Measurements from ENCODE around the gene DDX55. TPM values are rescaled to one million over a fixed set of nuclear protein-coding genes. Genes with fewer than 3 reads are reported as not detected.

The DDX55 gene
- total and polyA plus RNA-seq, 2 of the 13 experiments (the other 11 are each of a cell fraction or from before 2014, with no cell fraction given): 22.2 to 37.0 TPM

GRCh38 chr12:123654129-123654701, 52.3 kb downstream of the DDX55 start:
- CTCF ChIA-PET (ENCODE audit: low intra/inter-chr PET ratio, low total read pairs): no interaction called here
- POLR2A ChIA-PET: no interaction called here
- ATAC-seq (no peak), FAIRE-seq (no peak), DNase-seq (ENCODE audit: low spot score) (no peak)
- Histone ChIP-seq H3K4me3 (replicated peaks in 1 of 3; ENCODE audit: insufficient read depth in 1 of 3, low read depth in 2 of 3, low read length in 3 of 3) (no peak overlapping the region), H3K4me2 (ENCODE audit: low read depth, low read length) (no peak overlapping the region), H3K4me1 (ENCODE audit: insufficient read depth, low read length) (no peaks in the 10 kb centered on the region), H3K36me3 (replicated peaks in 1 of 2; ENCODE audit: control insufficient read depth in 1 of 2, insufficient read depth in 2 of 2, low read length in 2 of 2) (peaks cover 8 to 64% of the 10 kb centered on the region in 2 experiments), H3K9ac (ENCODE audit: insufficient read depth, low read depth, low read length) (no peak overlapping the region), H3K27me3 (ENCODE audit: control insufficient read depth in 1 of 2, insufficient read depth in 2 of 2, low read length in 2 of 2) (no peaks in the 10 kb centered on the region), H3K9me3 (ENCODE audit: low read length) (no peaks in the 10 kb centered on the region), H3K79me2 (ENCODE audit: insufficient read depth, low read length) (no peaks in the 10 kb centered on the region), H2AFZ (ENCODE audit: low read length) (no peak overlapping the region), H4K20me1 (ENCODE audit: insufficient read depth, low read length) (no peaks in the 10 kb centered on the region), H3K27ac (ENCODE audit: extremely low read length, insufficient read depth, low read length) (no peak overlapping the region)
- no TSS peak for BruUV-seq (replicated peaks)
- 96% methylated on average over 4 of the region's 4 CpGs for WGBS (ENCODE audit: low lambda C conversion rate)
- intact Hi-C loops (cut with micrococcal nuclease; ENCODE audit: unreplicated experiment): no loop called here
- in situ Hi-C loops (cut with HindIII; ENCODE audit: extremely low pct_ligation_motif_present, low pct_unique_long_range_greater_than_20kb): no loop called here
- TF ChIP-seq ZNF367 (CRISPR knock-in tag; IDR thresholded peaks at IDR 0.05; ENCODE audit: borderline replicate concordance) (no peak), ZNF180 (CRISPR knock-in tag; IDR thresholded peaks at IDR 0.05; ENCODE audit: borderline replicate concordance, low read depth) (no peak), ZNF790 (CRISPR knock-in tag; IDR thresholded peaks at IDR 0.05; ENCODE audit: borderline replicate concordance) (no peak), ETS1 (CRISPR knock-in tag; IDR thresholded peaks at IDR 0.05) (no peak)

GRCh38 chr12:123655420-123655819, 53.5 kb downstream of the DDX55 start:
- H3K27me3 ChIP-seq (ENCODE audit: control insufficient read depth in 1 of 2, insufficient read depth in 2 of 2, low read length in 2 of 2): no peaks in the 10 kb centered on the region
- H3K27ac ChIP-seq (ENCODE audit: extremely low read length, insufficient read depth, low read length): no peak overlapping the region
- ATAC-seq: no peak
- ChIA-PET CTCF (ENCODE audit: low intra/inter-chr PET ratio, low total read pairs) (no interaction called here), POLR2A (no interaction called here)
- H3K9me3 ChIP-seq (ENCODE audit: low read length): no peaks in the 10 kb centered on the region
- H3K4me1 ChIP-seq (ENCODE audit: insufficient read depth, low read length): no peaks in the 10 kb centered on the region
- H4K20me1 ChIP-seq (ENCODE audit: insufficient read depth, low read length): no peaks in the 10 kb centered on the region
- WGBS (ENCODE audit: low lambda C conversion rate): 97% methylated on average over 5 of the region's 5 CpGs
- TF ChIP-seq ZNF3 (CRISPR knock-in tag; IDR thresholded peaks at IDR 0.05) (no peak), ZNF546 (CRISPR knock-in tag; conservative IDR thresholded peaks at IDR 0.05) (no peak), MED1 (CRISPR knock-in tag; IDR thresholded peaks at IDR 0.05) (no peak), PHF5A (CRISPR knock-in tag; IDR thresholded peaks at IDR 0.05; ENCODE audit: low read depth, unreplicated experiment) (no peak), SRY (CRISPR knock-in tag; IDR thresholded peaks at IDR 0.05) (no peak), ZFP62 (CRISPR knock-in tag; IDR thresholded peaks at IDR 0.05) (no peak)
- peaks cover 7 to 63% of the 10 kb centered on the region in 2 experiments; a peak in 4 of 5 replicates for H3K36me3 ChIP-seq (replicated peaks in 1 of 2; ENCODE audit: control insufficient read depth in 1 of 2, insufficient read depth in 2 of 2, low read length in 2 of 2)
- H3K9ac ChIP-seq (ENCODE audit: insufficient read depth, low read depth, low read length): no peak overlapping the region
- intact Hi-C loops (cut with micrococcal nuclease; ENCODE audit: unreplicated experiment): no loop called here
- H3K4me3 ChIP-seq (replicated peaks in 1 of 3; ENCODE audit: insufficient read depth in 1 of 3, low read depth in 2 of 3, low read length in 3 of 3): no peak overlapping the region
- no peak overlapping the region for H3K4me2 ChIP-seq (ENCODE audit: low read depth, low read length)
- DNase-seq (ENCODE audit: low spot score): no peak
- no TSS peak for BruUV-seq (replicated peaks)
- no peak overlapping the region for H2AFZ ChIP-seq (ENCODE audit: low read length)
- FAIRE-seq: no peak
- in situ Hi-C loops (cut with HindIII; ENCODE audit: extremely low pct_ligation_motif_present, low pct_unique_long_range_greater_than_20kb): no loop called here
- H3K79me2 ChIP-seq (ENCODE audit: insufficient read depth, low read length): no peaks in the 10 kb centered on the region

Data from HepG2 (cell line).